HEK293 (cell line): ENCODE data around the gene CYP27C1.

Experiments used
- YY1 ChIP-seq: fragments of 450-650 bp; formaldehyde crosslinking; IDR thresholded peaks from 2 replicates; pipeline ENCODE4 v1.5.1; 2018; ENCODE audit warnings: missing biosample characterization, missing genetic modification characterization
- ZNF274 ChIP-seq, 2 experiments: fragments of 200-500 bp in 1 of 2; fragments of 450-650 bp in 1 of 2; sonication (Bioruptor generic) in 1 of 2; formaldehyde crosslinking in 1 of 2; IDR thresholded peaks; 2 replicates each; pipeline versions ENCODE4 v1.5.1 to v1.6.1; 2014 to 2016; ENCODE audit warnings: borderline replicate concordance in 1 of 2, inconsistent platforms in 1 of 2, low read length in 1 of 2, missing biosample characterization in 1 of 2, missing genetic modification characterization in 1 of 2
- TF ChIP-seq, protein P1 (sequence below): fragments of 450-650 bp; formaldehyde crosslinking; IDR thresholded peaks from 2 replicates; pipeline ENCODE4 v1.5.1; 2016; ENCODE audit warnings: missing biosample characterization, missing genetic modification characterization
- TF ChIP-seq, protein P2 (sequence below): fragments of 450-650 bp; formaldehyde crosslinking; IDR thresholded peaks from 2 replicates; pipeline ENCODE4 v1.5.1; 2016; ENCODE audit warnings: missing biosample characterization, missing genetic modification characterization
- TF ChIP-seq, protein P3 (sequence below): fragments of 450-650 bp; formaldehyde crosslinking; IDR thresholded peaks from 2 replicates; pipeline ENCODE4 v1.5.1; 2017; ENCODE audit warnings: missing biosample characterization, missing genetic modification characterization

DNA sequence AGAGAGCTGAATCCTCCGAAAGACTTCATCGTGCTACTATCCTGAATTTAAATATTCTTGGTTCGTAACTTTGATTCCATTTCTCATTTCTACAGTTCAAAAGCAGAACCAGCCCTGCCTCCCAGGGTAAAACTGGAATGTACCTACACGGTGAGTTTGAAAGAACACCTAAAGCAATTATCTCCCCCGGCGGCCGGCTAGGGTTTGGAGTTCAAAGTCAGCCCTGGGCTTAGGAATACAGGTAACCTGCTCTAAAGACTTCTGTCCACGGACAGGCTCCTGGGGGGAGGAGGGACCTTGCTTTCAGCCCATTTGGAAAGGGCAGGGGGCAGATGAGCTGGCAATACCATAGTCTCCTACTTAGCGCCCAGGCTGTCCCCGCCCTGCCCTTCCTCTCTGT is 32.3 kb downstream of the CYP27C1 start:
- TF ChIP-seq, protein P1, sequence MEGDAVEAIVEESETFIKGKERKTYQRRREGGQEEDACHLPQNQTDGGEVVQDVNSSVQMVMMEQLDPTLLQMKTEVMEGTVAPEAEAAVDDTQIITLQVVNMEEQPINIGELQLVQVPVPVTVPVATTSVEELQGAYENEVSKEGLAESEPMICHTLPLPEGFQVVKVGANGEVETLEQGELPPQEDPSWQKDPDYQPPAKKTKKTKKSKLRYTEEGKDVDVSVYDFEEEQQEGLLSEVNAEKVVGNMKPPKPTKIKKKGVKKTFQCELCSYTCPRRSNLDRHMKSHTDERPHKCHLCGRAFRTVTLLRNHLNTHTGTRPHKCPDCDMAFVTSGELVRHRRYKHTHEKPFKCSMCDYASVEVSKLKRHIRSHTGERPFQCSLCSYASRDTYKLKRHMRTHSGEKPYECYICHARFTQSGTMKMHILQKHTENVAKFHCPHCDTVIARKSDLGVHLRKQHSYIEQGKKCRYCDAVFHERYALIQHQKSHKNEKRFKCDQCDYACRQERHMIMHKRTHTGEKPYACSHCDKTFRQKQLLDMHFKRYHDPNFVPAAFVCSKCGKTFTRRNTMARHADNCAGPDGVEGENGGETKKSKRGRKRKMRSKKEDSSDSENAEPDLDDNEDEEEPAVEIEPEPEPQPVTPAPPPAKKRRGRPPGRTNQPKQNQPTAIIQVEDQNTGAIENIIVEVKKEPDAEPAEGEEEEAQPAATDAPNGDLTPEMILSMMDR (tag by site-specific recombination) = no peak
- TF ChIP-seq, protein P2, sequence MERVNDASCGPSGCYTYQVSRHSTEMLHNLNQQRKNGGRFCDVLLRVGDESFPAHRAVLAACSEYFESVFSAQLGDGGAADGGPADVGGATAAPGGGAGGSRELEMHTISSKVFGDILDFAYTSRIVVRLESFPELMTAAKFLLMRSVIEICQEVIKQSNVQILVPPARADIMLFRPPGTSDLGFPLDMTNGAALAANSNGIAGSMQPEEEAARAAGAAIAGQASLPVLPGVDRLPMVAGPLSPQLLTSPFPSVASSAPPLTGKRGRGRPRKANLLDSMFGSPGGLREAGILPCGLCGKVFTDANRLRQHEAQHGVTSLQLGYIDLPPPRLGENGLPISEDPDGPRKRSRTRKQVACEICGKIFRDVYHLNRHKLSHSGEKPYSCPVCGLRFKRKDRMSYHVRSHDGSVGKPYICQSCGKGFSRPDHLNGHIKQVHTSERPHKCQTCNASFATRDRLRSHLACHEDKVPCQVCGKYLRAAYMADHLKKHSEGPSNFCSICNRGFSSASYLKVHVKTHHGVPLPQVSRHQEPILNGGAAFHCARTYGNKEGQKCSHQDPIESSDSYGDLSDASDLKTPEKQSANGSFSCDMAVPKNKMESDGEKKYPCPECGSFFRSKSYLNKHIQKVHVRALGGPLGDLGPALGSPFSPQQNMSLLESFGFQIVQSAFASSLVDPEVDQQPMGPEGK (tag by site-specific recombination) = no peak
- TF ChIP-seq ZNF274 (IDR thresholded peaks at IDR 0.05; ENCODE audit: low read length) = no peak
- TF ChIP-seq ZNF274 (tag by site-specific recombination; IDR thresholded peaks at IDR 0.05; ENCODE audit: borderline replicate concordance) = no peak
- TF ChIP-seq YY1 (tag by site-specific recombination) = no peak
- TF ChIP-seq, protein P3, sequence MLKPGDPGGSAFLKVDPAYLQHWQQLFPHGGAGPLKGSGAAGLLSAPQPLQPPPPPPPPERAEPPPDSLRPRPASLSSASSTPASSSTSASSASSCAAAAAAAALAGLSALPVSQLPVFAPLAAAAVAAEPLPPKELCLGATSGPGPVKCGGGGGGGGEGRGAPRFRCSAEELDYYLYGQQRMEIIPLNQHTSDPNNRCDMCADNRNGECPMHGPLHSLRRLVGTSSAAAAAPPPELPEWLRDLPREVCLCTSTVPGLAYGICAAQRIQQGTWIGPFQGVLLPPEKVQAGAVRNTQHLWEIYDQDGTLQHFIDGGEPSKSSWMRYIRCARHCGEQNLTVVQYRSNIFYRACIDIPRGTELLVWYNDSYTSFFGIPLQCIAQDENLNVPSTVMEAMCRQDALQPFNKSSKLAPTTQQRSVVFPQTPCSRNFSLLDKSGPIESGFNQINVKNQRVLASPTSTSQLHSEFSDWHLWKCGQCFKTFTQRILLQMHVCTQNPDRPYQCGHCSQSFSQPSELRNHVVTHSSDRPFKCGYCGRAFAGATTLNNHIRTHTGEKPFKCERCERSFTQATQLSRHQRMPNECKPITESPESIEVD (tag by site-specific recombination) = no peak
